ENCODE measurements around the gene MDC1. TPM values are rescaled to one million over a fixed set of nuclear protein-coding genes. Genes with fewer than 3 reads are reported as not detected.
"Not testable (repeated sequence)": the region's sequence is repeated elsewhere in the genome, so short reads cannot be mapped to it uniquely, and the experiment has no call there.

The MDC1 gene
- total and polyA plus RNA-seq, 12 donors = 11.2 to 21.7 (median 19.4) TPM

- intact Hi-C loops (cut with DNase I) = loop anchor here in 9 of 10 donors (2.0 to 10.0 kb wide), 9 partner anchors 43 to 239 kb away; partner anchors contain the start of genes GNL1 (in 3 of the 9), PRR3 (in 3 of the 9), ATAT1 (in 1 of the 9) and HLA-E (in 1 of the 9)
- not testable (repeated sequence) for DNase-seq, H3K9me3 ChIP-seq, H3K27me3 ChIP-seq, H3K4me3 ChIP-seq, ATAC-seq
- WGBS, 2 donors = 56 to 60% methylated on average over 29 of the region's 29 CpGs
- Histone ChIP-seq H3K4me1 (peaks cover 7 to 57% (median 48%) of the 10 kb centered on the region in 9 donors), H3K36me3 (peaks cover 0 to 76% (median 49%) of the 10 kb centered on the region in 9 donors), H3K27ac (peak overlapping the region in 2 of 10 donors; percentile 36 to 47)
- TF ChIP-seq CTCF (IDR thresholded peaks at IDR 0.05) = peak in 2 of 9 donors; percentile 10 to 11
Measured at GRCh38 chr6:30723843-30724741, 7.0 kb upstream of the MDC1 start.

- H3K27ac ChIP-seq = peak overlapping the region in 2 of 10 donors; percentile 98 to 99
- ATAC-seq = not testable (repeated sequence)
Measured at GRCh38 chr6:30723159-30723842, 6.2 kb upstream of the MDC1 start.

DNA sequence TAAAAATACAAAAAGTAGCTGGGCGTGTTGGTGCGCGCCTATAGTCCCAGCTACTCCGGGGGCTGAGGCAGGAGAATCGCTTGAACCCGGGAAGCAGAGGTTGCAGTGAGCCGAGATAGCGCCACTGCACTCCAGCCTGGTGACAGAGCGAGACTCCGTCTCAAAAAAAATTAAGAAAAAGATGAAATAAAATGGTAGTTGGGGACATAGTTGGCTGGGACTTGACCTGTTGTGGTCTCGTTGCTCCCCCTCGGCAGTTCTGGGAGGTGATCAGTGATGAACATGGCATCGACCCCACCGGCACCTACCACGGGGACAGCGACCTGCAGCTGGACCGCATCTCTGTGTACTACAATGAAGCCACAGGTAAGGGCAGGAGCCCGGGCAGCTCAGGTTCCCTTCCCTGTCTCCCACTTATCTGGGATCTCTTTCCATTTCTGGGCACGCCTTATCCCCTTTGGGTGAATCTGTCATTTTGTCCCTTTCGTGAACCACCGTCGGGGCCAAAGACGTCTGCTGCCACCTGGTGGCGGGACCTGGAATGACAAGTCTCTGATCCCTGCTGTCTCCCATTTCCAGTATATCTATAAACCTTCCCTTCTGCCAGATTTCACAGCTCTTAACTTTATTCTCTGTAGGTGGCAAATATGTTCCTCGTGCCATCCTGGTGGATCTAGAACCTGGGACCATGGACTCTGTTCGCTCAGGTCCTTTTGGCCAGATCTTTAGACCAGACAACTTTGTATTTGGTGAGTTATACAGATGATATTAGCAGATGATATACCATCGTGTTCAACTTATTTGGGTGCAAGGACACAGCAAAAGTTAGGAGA lies 5.4 kb upstream of the MDC1 start:
- no peaks in the 10 kb centered on the region for H3K9me3 ChIP-seq
- TF ChIP-seq CTCF (IDR thresholded peaks at IDR 0.05) = peak in 8 of 9 donors; percentile 96 to 99 (median 97)
- intact Hi-C loops (cut with DNase I) = loop anchor here (1.0 to 10.0 kb wide), 10 partner anchors 42 to 238 kb away; partner anchors contain the start of genes GNL1 (in 3 of the 10), PRR3 (in 3 of the 10), ATAT1 (in 1 of the 10) and HLA-E (in 1 of the 10)
- 13 to 17% methylated on average over 27 of the region's 27 CpGs for WGBS, 2 donors
- peak; percentile 80 to 85 for DNase-seq
- no peaks in the 10 kb centered on the region for H3K27me3 ChIP-seq
- peak overlapping the region; percentile 34 to 98 (median 84) for H3K4me3 ChIP-seq
- peak in 5 of 8 donors; percentile 1 to 25 (median 10) for ATAC-seq
- peak overlapping the region in 9 of 10 donors; percentile 73 to 99 (median 97) for H3K27ac ChIP-seq
- H3K4me1 ChIP-seq = peaks cover 7 to 71% (median 61%) of the 10 kb centered on the region in 9 donors
- H3K36me3 ChIP-seq = peaks cover 0 to 60% (median 34%) of the 10 kb centered on the region in 9 donors

More at GRCh38 chr6:30723159-30723842, 6.2 kb upstream of the MDC1 start:
- DNase-seq, H3K9me3 ChIP-seq, H3K27me3 ChIP-seq: not testable (repeated sequence)
- peaks cover 0 to 68% (median 41%) of the 10 kb centered on the region in 9 donors for H3K36me3 ChIP-seq
- intact Hi-C loops (cut with DNase I) = loop anchor here in 9 of 10 donors (2.0 to 10.0 kb wide), 9 partner anchors 42 to 238 kb away; partner anchors contain the start of genes GNL1 (in 3 of the 9), PRR3 (in 3 of the 9), ATAT1 (in 1 of the 9) and HLA-E (in 1 of the 9)
- peaks cover 7 to 65% (median 56%) of the 10 kb centered on the region in 9 donors for H3K4me1 ChIP-seq
- WGBS, 2 donors = 51 to 61% methylated on average over 16 of the region's 16 CpGs
- H3K4me3 ChIP-seq = peak overlapping the region in 3 of 10 donors; percentile 88 to 90 (median 89)

- 16 to 17% methylated on average over 10 of the region's 10 CpGs for WGBS, 2 donors
Measured at GRCh38 chr6:30722025-30722279, 4.9 kb upstream of the MDC1 start.

More at GRCh38 chr6:30722025-30722279, 4.9 kb upstream of the MDC1 start:
- H3K4me3 ChIP-seq = peak overlapping the region; percentile 34 to 98 (median 84)
- H3K27me3 ChIP-seq, H3K9me3 ChIP-seq, DNase-seq, ATAC-seq: not testable (repeated sequence)
- intact Hi-C loops (cut with DNase I) = loop anchor here (1.0 to 10.0 kb wide), 10 partner anchors 41 to 237 kb away; partner anchors contain the start of genes GNL1 (in 3 of the 10), PRR3 (in 3 of the 10), ATAT1 (in 1 of the 10) and HLA-E (in 1 of the 10)
- peaks cover 7 to 71% (median 61%) of the 10 kb centered on the region in 9 donors for H3K4me1 ChIP-seq
- peaks cover 0 to 55% (median 29%) of the 10 kb centered on the region in 9 donors for H3K36me3 ChIP-seq
- H3K27ac ChIP-seq = peak overlapping the region in 9 of 10 donors; percentile 73 to 99 (median 97)

Data from heart right ventricle (tissue), 16 donors.